ENCODE results near the gene TEX9. TPM values are rescaled to one million over a fixed set of nuclear protein-coding genes. Genes with fewer than 3 reads are reported as not detected.
"Not testable (repeated sequence)": the region's sequence is repeated elsewhere in the genome, so short reads cannot be mapped to it uniquely, and the experiment has no call there.

Gene TEX9
- total RNA-seq, 4 donors from 2014 or later = 4.2 to 9.2 (median 5.2) TPM

- TF ChIP-seq POLR2A (IDR thresholded peaks at IDR 0.05) (no peak), EP300 (IDR thresholded peaks at IDR 0.05) (no peak), POLR2AphosphoS5 (IDR thresholded peaks at IDR 0.05) (no peak)
- TF ChIP-seq, protein P1, sequence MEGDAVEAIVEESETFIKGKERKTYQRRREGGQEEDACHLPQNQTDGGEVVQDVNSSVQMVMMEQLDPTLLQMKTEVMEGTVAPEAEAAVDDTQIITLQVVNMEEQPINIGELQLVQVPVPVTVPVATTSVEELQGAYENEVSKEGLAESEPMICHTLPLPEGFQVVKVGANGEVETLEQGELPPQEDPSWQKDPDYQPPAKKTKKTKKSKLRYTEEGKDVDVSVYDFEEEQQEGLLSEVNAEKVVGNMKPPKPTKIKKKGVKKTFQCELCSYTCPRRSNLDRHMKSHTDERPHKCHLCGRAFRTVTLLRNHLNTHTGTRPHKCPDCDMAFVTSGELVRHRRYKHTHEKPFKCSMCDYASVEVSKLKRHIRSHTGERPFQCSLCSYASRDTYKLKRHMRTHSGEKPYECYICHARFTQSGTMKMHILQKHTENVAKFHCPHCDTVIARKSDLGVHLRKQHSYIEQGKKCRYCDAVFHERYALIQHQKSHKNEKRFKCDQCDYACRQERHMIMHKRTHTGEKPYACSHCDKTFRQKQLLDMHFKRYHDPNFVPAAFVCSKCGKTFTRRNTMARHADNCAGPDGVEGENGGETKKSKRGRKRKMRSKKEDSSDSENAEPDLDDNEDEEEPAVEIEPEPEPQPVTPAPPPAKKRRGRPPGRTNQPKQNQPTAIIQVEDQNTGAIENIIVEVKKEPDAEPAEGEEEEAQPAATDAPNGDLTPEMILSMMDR (IDR thresholded peaks at IDR 0.05) = no peak
- no peak for ATAC-seq
- Histone ChIP-seq H3K27me3 (no peaks in the 10 kb centered on the region), H3K4me3 (no peak overlapping the region), H3K36me3 (no peaks in the 10 kb centered on the region), H3K9me3 (no peaks in the 10 kb centered on the region), H3K27ac (no peak overlapping the region), H3K4me1 (no peaks in the 10 kb centered on the region)
- 87 to 88% methylated on average over 2 of the region's 2 CpGs for WGBS, 2 donors (ENCODE audit: low coverage in 1 of 2)
These were observed 6.4 kb downstream of the TEX9 start for GRCh38 chr15:56371495-56372147.

GRCh38 chr15:56374693-56375092 lies 9.5 kb downstream of the TEX9 start:
- not testable (repeated sequence) for H3K36me3 ChIP-seq, H3K27ac ChIP-seq, H3K4me1 ChIP-seq, H3K9me3 ChIP-seq, ATAC-seq, H3K27me3 ChIP-seq, H3K4me3 ChIP-seq
- 93 to 100% methylated on average over 1 of the region's 2 CpGs for WGBS, 2 donors (ENCODE audit: low coverage in 1 of 2)

DNA sequence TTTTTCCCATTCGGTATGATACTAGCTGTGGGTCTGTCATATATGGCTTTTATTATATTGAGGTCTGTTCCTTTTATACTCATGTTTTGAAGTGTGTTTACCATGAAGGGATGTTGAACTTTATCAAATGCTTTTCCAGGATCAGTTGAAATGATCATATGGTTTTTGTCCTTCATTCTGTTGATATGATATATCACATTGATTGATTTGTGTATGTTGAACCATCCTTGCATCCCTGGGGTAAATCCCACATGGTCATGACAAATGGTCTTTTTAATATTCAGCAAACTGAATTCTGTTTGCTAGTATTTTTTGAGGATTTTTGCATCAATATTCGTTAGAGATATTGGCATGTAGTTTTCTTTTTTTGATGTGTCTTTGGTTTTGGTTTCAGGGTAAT lies 12.6 kb downstream of the TEX9 start:
- WGBS, 2 donors (ENCODE audit: low coverage in 1 of 2) = 87 to 97% methylated on average over 2 of the region's 2 CpGs
- H3K27me3 ChIP-seq, H3K4me3 ChIP-seq, H3K36me3 ChIP-seq, H3K9me3 ChIP-seq, H3K4me1 ChIP-seq, H3K27ac ChIP-seq, ATAC-seq: not testable (repeated sequence)

GRCh38 chr15:56383010-56383409 lies 17.8 kb downstream of the TEX9 start:
- WGBS, 2 donors (ENCODE audit: low coverage in 1 of 2) = 88% methylated on average over 3 of the region's 3 CpGs; no CpG with 5 or more reads in 1 of the 2 donors
- Histone ChIP-seq H3K27me3 (no peaks in the 10 kb centered on the region), H3K27ac (no peak overlapping the region), H3K4me3 (no peak overlapping the region), H3K9me3 (peaks cover 0 to 2% (median 0%) of the 10 kb centered on the region in 3 donors), H3K36me3 (no peaks in the 10 kb centered on the region), H3K4me1 (no peaks in the 10 kb centered on the region)
- TF ChIP-seq EP300 (IDR thresholded peaks at IDR 0.05) (no peak), POLR2AphosphoS5 (IDR thresholded peaks at IDR 0.05) (no peak), POLR2A (IDR thresholded peaks at IDR 0.05) (no peak)
- TF ChIP-seq, protein P1 (IDR thresholded peaks at IDR 0.05) = no peak
- no peak for ATAC-seq

GRCh38 chr15:56385908-56386307 lies 20.7 kb downstream of the TEX9 start:
- H3K27ac ChIP-seq = no peak overlapping the region
- H3K4me1 ChIP-seq = no peaks in the 10 kb centered on the region
- H3K27me3 ChIP-seq = no peaks in the 10 kb centered on the region
- no peaks in the 10 kb centered on the region for H3K9me3 ChIP-seq
- WGBS, 2 donors (ENCODE audit: low coverage in 1 of 2) = 87 to 93% methylated on average over 3 of the region's 3 CpGs
- TF ChIP-seq, protein P1 (IDR thresholded peaks at IDR 0.05) = no peak
- TF ChIP-seq POLR2A (IDR thresholded peaks at IDR 0.05) (no peak), POLR2AphosphoS5 (IDR thresholded peaks at IDR 0.05) (no peak), EP300 (IDR thresholded peaks at IDR 0.05) (no peak)
- no peak overlapping the region for H3K4me3 ChIP-seq
- no peak for ATAC-seq
- no peaks in the 10 kb centered on the region for H3K36me3 ChIP-seq

GRCh38 chr15:56390739-56391267 lies 25.6 kb downstream of the TEX9 start:
- ATAC-seq = no peak
- Histone ChIP-seq H3K4me3 (no peak overlapping the region), H3K9me3 (no peaks in the 10 kb centered on the region), H3K4me1 (no peaks in the 10 kb centered on the region), H3K36me3 (no peaks in the 10 kb centered on the region), H3K27me3 (no peaks in the 10 kb centered on the region), H3K27ac (no peak overlapping the region)
- no peak for TF ChIP-seq POLR2AphosphoS5 (IDR thresholded peaks at IDR 0.05)
- TF ChIP-seq EP300 (IDR thresholded peaks at IDR 0.05) = no peak
- TF ChIP-seq, protein P1 (IDR thresholded peaks at IDR 0.05) = no peak
- no peak for TF ChIP-seq POLR2A (IDR thresholded peaks at IDR 0.05)
- 95 to 100% methylated on average over 1 to 2 of the region's 2 CpGs for WGBS, 2 donors (ENCODE audit: low coverage in 1 of 2)

Data from gastroesophageal sphincter (tissue), 4 donors.